Measurements from ENCODE around the gene TLCD5.

TLCD5 gene

GRCh38 chr11:120324932-120325810 lies at the start of gene TLCD5:
Gene TLCD5 (plus strand): TSS chr11:120325299. CDS start chr11:120327442, 2,143 bp downstream.
- in situ Hi-C loops (cut with MboI; ENCODE audit: low sequenced_read_pairs), result no loop called here

- in situ Hi-C loops (cut with MboI; ENCODE audit: low sequenced_read_pairs), result no loop called here
Measured at GRCh38 chr11:120279502-120279901, 45.6 kb upstream of the TLCD5 start.

DNA sequence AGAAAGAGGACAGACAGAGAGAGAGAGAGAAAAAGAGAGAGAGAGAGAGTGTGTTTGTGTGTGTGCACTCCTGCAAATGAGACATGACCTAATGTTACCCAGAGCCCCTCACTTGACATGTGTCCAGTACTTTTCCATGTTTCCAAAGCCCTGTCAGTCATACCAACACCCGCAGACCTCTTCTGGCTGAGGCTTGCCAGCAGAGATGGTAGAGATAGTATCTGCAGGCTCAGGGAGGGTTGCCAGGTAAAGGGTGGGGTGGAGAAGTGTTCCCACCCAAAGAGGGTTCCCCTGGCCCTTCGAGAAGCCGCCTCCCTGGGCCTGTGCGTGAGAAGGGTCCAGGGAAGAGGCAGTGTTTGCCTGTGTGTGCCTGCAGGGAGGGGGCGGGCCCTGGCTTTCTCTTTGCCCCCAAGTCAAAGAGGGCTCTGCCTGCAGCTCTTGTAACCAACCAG lies 44.5 kb upstream of the TLCD5 start:
- in situ Hi-C loops (cut with MboI; ENCODE audit: low sequenced_read_pairs), result no loop called here

DNA sequence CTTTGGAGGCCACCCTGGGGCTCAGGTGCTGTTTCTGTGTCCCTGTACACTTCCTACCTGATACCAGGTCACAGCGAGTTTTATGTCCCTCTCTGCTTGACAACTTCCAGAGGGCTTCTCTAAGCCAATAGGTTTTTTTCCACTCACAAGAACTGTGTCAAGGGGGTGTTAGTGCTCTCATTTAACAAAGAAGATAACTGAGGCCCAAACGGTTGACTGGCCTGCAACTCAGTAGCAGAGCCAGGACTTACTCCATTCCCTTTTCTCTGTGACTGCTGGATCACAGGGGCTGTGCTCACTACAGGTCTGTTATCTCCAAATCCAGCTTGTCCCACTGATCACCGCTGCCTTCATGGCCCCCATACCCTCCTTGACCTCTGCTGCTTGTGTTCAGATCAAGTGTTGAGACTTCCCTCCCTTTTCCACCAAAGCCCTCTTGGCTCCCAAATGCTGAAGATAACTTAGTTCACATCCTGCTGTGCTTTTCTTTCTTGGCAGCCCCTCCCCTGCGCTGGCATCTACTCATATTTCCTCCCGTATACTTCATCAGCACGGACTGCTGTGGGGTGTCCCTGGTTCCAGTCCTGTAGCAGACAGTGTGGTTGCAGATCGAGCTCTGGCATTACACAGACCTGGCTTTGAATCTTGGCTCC lies 43.8 kb upstream of the TLCD5 start:
- in situ Hi-C loops (cut with MboI; ENCODE audit: low sequenced_read_pairs), result no loop called here

DNA sequence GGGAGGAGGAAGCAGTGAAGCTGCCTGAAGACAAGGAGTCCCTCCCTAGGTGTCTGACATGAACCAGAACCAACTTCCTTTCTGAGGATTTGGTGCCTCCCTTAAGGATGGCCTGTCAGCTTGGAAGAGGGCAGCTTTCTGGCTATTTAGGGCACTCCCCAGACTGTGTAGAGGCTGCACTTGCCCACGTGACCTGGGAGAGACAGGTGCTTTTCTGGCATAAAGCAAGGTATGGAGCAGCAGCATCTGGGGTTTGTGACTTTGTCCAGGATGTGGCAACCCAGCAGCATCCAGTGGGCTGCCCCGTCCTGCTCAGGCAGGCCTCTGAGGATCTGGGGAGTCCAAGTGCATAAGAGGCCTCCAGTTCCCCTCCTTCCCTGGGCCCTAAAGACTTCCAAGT lies 42.0 kb upstream of the TLCD5 start:
- in situ Hi-C loops (cut with MboI; ENCODE audit: low sequenced_read_pairs), result no loop called here

- in situ Hi-C loops (cut with MboI; ENCODE audit: low sequenced_read_pairs), result no loop called here
Measured at GRCh38 chr11:120284272-120284671, 40.8 kb upstream of the TLCD5 start.

- in situ Hi-C loops (cut with MboI; ENCODE audit: low sequenced_read_pairs), result no loop called here
Measured at GRCh38 chr11:120285256-120285655, 39.8 kb upstream of the TLCD5 start.

- in situ Hi-C loops (cut with MboI; ENCODE audit: low sequenced_read_pairs), result no loop called here
Measured at GRCh38 chr11:120288021-120288420, 37.1 kb upstream of the TLCD5 start.

- in situ Hi-C loops (cut with MboI; ENCODE audit: low sequenced_read_pairs), result no loop called here
Measured at GRCh38 chr11:120289426-120289825, 35.7 kb upstream of the TLCD5 start.

DNA sequence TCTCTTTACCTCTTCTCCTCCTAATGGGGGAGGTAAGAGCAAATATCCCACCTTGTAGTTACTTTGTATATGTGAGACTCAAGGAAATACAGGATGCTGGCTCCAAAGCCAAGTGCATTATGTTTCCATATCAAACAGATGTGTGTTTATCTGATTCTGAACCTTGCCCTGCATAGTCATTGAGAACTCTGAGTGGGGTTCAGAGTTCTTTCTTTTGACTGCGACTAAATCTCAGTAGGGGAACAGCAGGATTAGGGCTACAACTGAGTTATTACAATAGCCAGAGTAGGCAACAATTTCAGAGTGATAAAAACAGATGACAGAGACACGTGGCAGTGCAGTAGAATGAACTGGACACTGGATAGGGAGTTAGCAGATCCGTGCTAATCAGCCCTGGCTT lies 34.1 kb upstream of the TLCD5 start:
- in situ Hi-C loops (cut with MboI; ENCODE audit: low sequenced_read_pairs), result no loop called here

DNA sequence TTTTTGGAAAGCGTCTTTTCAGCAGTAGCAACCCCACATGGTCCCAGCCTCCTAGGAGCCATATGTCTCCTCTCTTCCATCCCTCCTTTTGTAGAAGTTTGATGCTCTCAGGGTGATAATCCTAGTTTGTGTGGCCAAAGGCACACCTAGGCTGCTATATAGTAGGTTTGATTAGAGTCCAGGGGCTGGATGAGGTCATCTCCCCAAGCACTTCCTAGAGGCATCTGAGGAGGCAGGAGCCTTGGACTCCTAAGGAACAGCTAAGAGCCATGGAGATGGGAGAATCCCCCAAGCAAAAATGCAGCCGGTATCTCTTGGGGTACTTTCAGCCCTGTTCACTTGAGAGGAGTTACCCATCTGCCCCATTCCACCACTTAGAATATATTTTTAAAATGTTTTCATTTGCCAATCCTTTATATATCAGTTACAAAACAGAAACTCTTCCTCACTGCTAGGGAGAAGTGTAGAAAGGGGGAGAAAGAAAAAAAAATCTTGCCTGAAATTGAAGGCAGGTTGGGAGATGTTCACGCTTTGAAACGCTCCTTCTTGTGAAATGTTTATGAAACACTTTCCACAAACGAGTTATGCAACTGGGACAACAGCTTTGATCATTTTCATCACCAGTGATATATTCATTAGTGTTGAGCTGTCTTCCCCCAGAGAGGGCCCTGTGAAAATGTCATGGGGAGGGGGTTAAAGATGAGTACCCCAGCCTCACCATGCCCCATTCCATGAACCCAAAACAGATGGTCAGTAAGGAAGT lies 31.9 kb upstream of the TLCD5 start:
- in situ Hi-C loops (cut with MboI; ENCODE audit: low sequenced_read_pairs), result no loop called here

- in situ Hi-C loops (cut with MboI; ENCODE audit: low sequenced_read_pairs), result no loop called here
Measured at GRCh38 chr11:120294096-120294495, 31.0 kb upstream of the TLCD5 start.

GRCh38 chr11:120295099-120295498 lies 30.0 kb upstream of the TLCD5 start:
- in situ Hi-C loops (cut with MboI; ENCODE audit: low sequenced_read_pairs), result no loop called here

GRCh38 chr11:120296554-120296953 lies 28.5 kb upstream of the TLCD5 start:
- in situ Hi-C loops (cut with MboI; ENCODE audit: low sequenced_read_pairs), result no loop called here

GRCh38 chr11:120298461-120298860 lies 26.6 kb upstream of the TLCD5 start:
- in situ Hi-C loops (cut with MboI; ENCODE audit: low sequenced_read_pairs), result no loop called here

GRCh38 chr11:120302001-120302805 lies 22.9 kb upstream of the TLCD5 start:
- in situ Hi-C loops (cut with MboI; ENCODE audit: low sequenced_read_pairs), result no loop called here

- in situ Hi-C loops (cut with MboI; ENCODE audit: low sequenced_read_pairs), result no loop called here
Measured at GRCh38 chr11:120303004-120303637, 22.0 kb upstream of the TLCD5 start.

DNA sequence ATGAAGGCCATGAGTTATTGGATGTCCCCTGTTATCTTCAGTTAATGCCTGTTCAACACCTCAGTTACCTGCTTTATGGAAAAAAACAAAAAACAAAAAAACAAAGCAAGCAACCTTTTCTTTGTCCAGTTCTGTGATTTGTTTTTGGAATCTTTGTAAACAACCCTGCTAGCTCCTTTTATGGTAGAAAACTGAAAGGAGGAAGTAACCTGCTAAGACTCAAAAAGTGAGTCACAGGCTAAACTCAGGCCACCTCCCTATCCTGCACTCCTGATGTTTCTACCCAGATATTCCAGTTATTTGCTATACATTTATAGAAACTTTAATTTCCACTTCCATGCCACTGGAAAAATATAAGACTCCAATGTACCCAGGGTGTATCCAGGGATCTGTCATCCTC lies 20.6 kb upstream of the TLCD5 start:
- in situ Hi-C loops (cut with MboI; ENCODE audit: low sequenced_read_pairs), result no loop called here

GRCh38 chr11:120305286-120305685 lies 19.8 kb upstream of the TLCD5 start:
- in situ Hi-C loops (cut with MboI; ENCODE audit: low sequenced_read_pairs), result no loop called here
